Mammary epithelial cell (primary cell): ENCODE data around the gene TAB2.

ENCODE experiments used
- EZH2 ChIP-seq: IDR thresholded peaks from 2 replicates; pipeline ENCODE4 v1.6.1; 2012; ENCODE audit warnings: low read length, inconsistent platforms, borderline replicate concordance
- TF ChIP-seq, protein P1 (sequence below), 2 donors: IDR thresholded peaks in 1 of 2; conservative IDR thresholded peaks in 1 of 2; 2 replicates each; pipeline ENCODE4 v1.5.1; 2011 to 2012; ENCODE audit warnings: inconsistent platforms in 2 of 2, low read length in 2 of 2, mild to moderate bottlenecking in 2 of 2, control low read depth in 1 of 2, low read depth in 1 of 2; ENCODE audit not compliant: insufficient read depth in 1 of 2; ENCODE audit errors: extremely low read depth in 1 of 2

DNA sequence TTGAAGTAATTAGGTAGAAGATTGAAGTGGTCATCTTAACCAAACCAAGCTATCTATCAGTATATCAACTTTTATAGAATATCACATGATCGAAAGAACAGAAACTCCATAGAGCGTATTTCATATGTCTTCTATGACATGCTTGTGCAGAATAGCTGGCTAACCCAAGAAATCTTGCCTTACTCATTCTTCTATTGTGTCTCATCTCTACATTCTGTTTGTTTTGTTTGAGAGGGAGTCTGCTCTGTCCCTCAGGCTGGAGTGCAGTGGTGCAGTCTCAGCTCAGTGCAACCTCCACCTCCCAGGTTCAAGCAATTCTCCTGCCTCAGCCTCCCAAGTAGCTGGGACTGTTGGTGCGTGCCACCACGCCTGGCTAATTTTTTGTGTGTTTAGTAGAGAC lies 10.6 kb downstream of the TAB2 start:
- TF ChIP-seq, protein P1, sequence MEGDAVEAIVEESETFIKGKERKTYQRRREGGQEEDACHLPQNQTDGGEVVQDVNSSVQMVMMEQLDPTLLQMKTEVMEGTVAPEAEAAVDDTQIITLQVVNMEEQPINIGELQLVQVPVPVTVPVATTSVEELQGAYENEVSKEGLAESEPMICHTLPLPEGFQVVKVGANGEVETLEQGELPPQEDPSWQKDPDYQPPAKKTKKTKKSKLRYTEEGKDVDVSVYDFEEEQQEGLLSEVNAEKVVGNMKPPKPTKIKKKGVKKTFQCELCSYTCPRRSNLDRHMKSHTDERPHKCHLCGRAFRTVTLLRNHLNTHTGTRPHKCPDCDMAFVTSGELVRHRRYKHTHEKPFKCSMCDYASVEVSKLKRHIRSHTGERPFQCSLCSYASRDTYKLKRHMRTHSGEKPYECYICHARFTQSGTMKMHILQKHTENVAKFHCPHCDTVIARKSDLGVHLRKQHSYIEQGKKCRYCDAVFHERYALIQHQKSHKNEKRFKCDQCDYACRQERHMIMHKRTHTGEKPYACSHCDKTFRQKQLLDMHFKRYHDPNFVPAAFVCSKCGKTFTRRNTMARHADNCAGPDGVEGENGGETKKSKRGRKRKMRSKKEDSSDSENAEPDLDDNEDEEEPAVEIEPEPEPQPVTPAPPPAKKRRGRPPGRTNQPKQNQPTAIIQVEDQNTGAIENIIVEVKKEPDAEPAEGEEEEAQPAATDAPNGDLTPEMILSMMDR (conservative IDR thresholded peaks at IDR 0.05 in 1 of 2, IDR thresholded peaks at IDR 0.05 in 1 of 2; ENCODE audit: extremely low read depth in 1 of 2, insufficient read depth in 1 of 2, low read depth in 1 of 2, low read length in 2 of 2), result no peak
- TF ChIP-seq EZH2, result no peak
